NCI-H526 (cell line): ENCODE data around the gene TCTN3.
"Not testable (repeated sequence)": the region's sequence is repeated elsewhere in the genome, so short reads cannot be mapped to it uniquely, and the experiment has no call there.

Experiments
- DNase-seq, 2 experiments: peaks; one replicate each; lab custom pipeline; 2025; lab: John Stamatoyannopoulos, UW

The TCTN3 gene

GRCh38 chr10:95628786-95629185 lies 64.9 kb downstream of the TCTN3 start:
- DNase-seq, result no peak

DNA sequence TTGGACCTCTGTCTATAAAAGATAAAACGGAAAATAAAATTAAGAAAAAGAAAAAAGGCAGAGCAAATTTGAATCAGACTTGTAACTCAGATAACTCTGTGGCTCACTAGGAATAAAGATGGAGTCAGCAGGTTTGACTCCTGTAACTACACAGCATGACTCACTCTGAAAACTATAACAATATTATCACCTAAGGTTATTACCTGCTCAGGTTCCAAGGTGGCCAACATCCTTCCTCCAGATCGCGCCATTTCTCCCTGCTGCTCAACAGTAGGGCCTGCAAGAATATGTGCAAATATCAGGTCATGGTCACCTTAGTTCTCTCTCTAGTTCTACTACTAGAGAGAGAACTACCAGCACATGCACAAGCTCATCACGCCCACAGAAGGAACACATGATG lies 67.2 kb downstream of the TCTN3 start:
- no peak for DNase-seq

- not testable (repeated sequence) for DNase-seq
Measured at GRCh38 chr10:95620415-95620814, 73.3 kb downstream of the TCTN3 start.

GRCh38 chr10:95618101-95618500 lies 75.6 kb downstream of the TCTN3 start:
- no peak for DNase-seq

GRCh38 chr10:95616446-95616845 lies 77.3 kb downstream of the TCTN3 start:
- DNase-seq, result no peak
